ENCODE measurements around the gene MEIOSIN. TPM values are rescaled to one million over a fixed set of nuclear protein-coding genes. Genes with fewer than 3 reads are reported as not detected.
"Not testable (repeated sequence)": the region's sequence is repeated elsewhere in the genome, so short reads cannot be mapped to it uniquely, and the experiment has no call there.

The MEIOSIN gene
- total and polyA plus RNA-seq, 4 donors: not detected

GRCh38 chr19:45793178-45793564 is 59.9 kb downstream of the MEIOSIN start:
- Histone ChIP-seq H3K27ac (ENCODE audit: low read depth in 1 of 2, low read length in 1 of 2) (peak overlapping the region in 1 of 2 donors; percentile 42), H3K36me3 (ENCODE audit: control insufficient read depth in 4 of 4, insufficient read depth in 4 of 4, low read length in 4 of 4) (peaks cover 0 to 13% (median 4%) of the 10 kb centered on the region in 4 donors), H3K27me3 (ENCODE audit: control insufficient read depth in 3 of 3, insufficient read depth in 3 of 3, low read length in 2 of 3) (no peaks in the 10 kb centered on the region), H3K4me3 (no peak overlapping the region), H3K9me3 (ENCODE audit: control insufficient read depth in 4 of 4, insufficient read depth in 3 of 4, low read length in 3 of 4) (no peaks in the 10 kb centered on the region), H3K9ac (ENCODE audit: insufficient read depth in 1 of 2, low read length in 2 of 2) (peak overlapping the region; percentile 41 to 82), H3K4me1 (ENCODE audit: control insufficient read depth in 5 of 5, insufficient read depth in 5 of 5, low read length in 5 of 5) (peaks cover 0 to 16% (median 7%) of the 10 kb centered on the region in 5 donors)
- whole genome bisulfite sequencing, 2 donors: 42 to 52% methylated on average over 3 of the region's 3 CpGs
- ATAC-seq (ENCODE audit: insufficient read depth, low FRiP score): no peak
- no peak for DNase-seq
- TF ChIP-seq CTCF (IDR thresholded peaks at IDR 0.05; ENCODE audit: control extremely low read depth, extremely low read depth): no peak

GRCh38 chr19:45793876-45794275 is 60.6 kb downstream of the MEIOSIN start:
- WGBS, 2 donors: 37 to 49% methylated on average over 6 of the region's 6 CpGs
- Histone ChIP-seq H3K27me3 (ENCODE audit: control insufficient read depth in 3 of 3, insufficient read depth in 3 of 3, low read length in 2 of 3) (no peaks in the 10 kb centered on the region), H3K4me1 (ENCODE audit: control insufficient read depth in 5 of 5, insufficient read depth in 5 of 5, low read length in 5 of 5) (peaks cover 0 to 16% (median 7%) of the 10 kb centered on the region in 5 donors), H3K36me3 (ENCODE audit: control insufficient read depth in 4 of 4, insufficient read depth in 4 of 4, low read length in 4 of 4) (peaks cover 0 to 8% (median 2%) of the 10 kb centered on the region in 4 donors), H3K9me3 (ENCODE audit: control insufficient read depth in 4 of 4, insufficient read depth in 3 of 4, low read length in 3 of 4) (no peaks in the 10 kb centered on the region), H3K4me3 (no peak overlapping the region), H3K27ac (ENCODE audit: low read depth in 1 of 2, low read length in 1 of 2) (no peak overlapping the region), H3K9ac (ENCODE audit: insufficient read depth in 1 of 2, low read length in 2 of 2) (no peak overlapping the region)
- TF ChIP-seq CTCF (IDR thresholded peaks at IDR 0.05; ENCODE audit: control extremely low read depth, extremely low read depth): no peak
- no peak for ATAC-seq (ENCODE audit: insufficient read depth, low FRiP score)
- DNase-seq: no peak

- 79 to 88% methylated on average over 2 of the region's 2 CpGs for WGBS, 2 donors
- DNase-seq (no peak), ATAC-seq (ENCODE audit: insufficient read depth, low FRiP score) (no peak)
- no peaks in the 10 kb centered on the region for H3K27me3 ChIP-seq (ENCODE audit: control insufficient read depth in 3 of 3, insufficient read depth in 3 of 3, low read length in 2 of 3)
- no peak overlapping the region for H3K27ac ChIP-seq (ENCODE audit: low read depth in 1 of 2, low read length in 1 of 2)
- peaks cover 0 to 4% (median 0%) of the 10 kb centered on the region in 4 donors for H3K36me3 ChIP-seq (ENCODE audit: control insufficient read depth in 4 of 4, insufficient read depth in 4 of 4, low read length in 4 of 4)
- H3K4me1 ChIP-seq (ENCODE audit: control insufficient read depth in 5 of 5, insufficient read depth in 5 of 5, low read length in 5 of 5): peaks cover 0 to 16% (median 7%) of the 10 kb centered on the region in 5 donors
- H3K9ac ChIP-seq (ENCODE audit: insufficient read depth in 1 of 2, low read length in 2 of 2): no peak overlapping the region
- H3K4me3 ChIP-seq: no peak overlapping the region
- no peaks in the 10 kb centered on the region for H3K9me3 ChIP-seq (ENCODE audit: control insufficient read depth in 4 of 4, insufficient read depth in 3 of 4, low read length in 3 of 4)
- no peak for TF ChIP-seq CTCF (IDR thresholded peaks at IDR 0.05; ENCODE audit: control extremely low read depth, extremely low read depth)
Measured at GRCh38 chr19:45794627-45795026, 61.4 kb downstream of the MEIOSIN start.

- no peaks in the 10 kb centered on the region for H3K27me3 ChIP-seq (ENCODE audit: control insufficient read depth in 3 of 3, insufficient read depth in 3 of 3, low read length in 2 of 3)
- no peaks in the 10 kb centered on the region for H3K36me3 ChIP-seq (ENCODE audit: control insufficient read depth in 4 of 4, insufficient read depth in 4 of 4, low read length in 4 of 4)
- H3K9me3 ChIP-seq (ENCODE audit: control insufficient read depth in 4 of 4, insufficient read depth in 3 of 4, low read length in 3 of 4): no peaks in the 10 kb centered on the region
- TF ChIP-seq CTCF (IDR thresholded peaks at IDR 0.05; ENCODE audit: control extremely low read depth, extremely low read depth): peak; percentile 60
- 7 to 10% methylated on average over 10 of the region's 10 CpGs for WGBS, 2 donors
- H3K9ac ChIP-seq (ENCODE audit: insufficient read depth in 1 of 2, low read length in 2 of 2): no peak overlapping the region
- no peaks in the 10 kb centered on the region for H3K4me1 ChIP-seq (ENCODE audit: control insufficient read depth in 5 of 5, insufficient read depth in 5 of 5, low read length in 5 of 5)
- H3K4me3 ChIP-seq: no peak overlapping the region
- H3K27ac ChIP-seq (ENCODE audit: low read depth in 1 of 2, low read length in 1 of 2): no peak overlapping the region
- DNase-seq: peak; percentile 69 to 72 (median 70)
- ATAC-seq (ENCODE audit: insufficient read depth, low FRiP score): peak; percentile 82
Measured at GRCh38 chr19:45798995-45799517, 65.8 kb downstream of the MEIOSIN start.

GRCh38 chr19:45799541-45799940 is 66.3 kb downstream of the MEIOSIN start:
- H3K36me3 ChIP-seq (ENCODE audit: control insufficient read depth in 4 of 4, insufficient read depth in 4 of 4, low read length in 4 of 4); H3K4me3 ChIP-seq; H3K27me3 ChIP-seq (ENCODE audit: control insufficient read depth in 3 of 3, insufficient read depth in 3 of 3, low read length in 2 of 3); H3K9me3 ChIP-seq (ENCODE audit: control insufficient read depth in 4 of 4, insufficient read depth in 3 of 4, low read length in 3 of 4); DNase-seq; H3K27ac ChIP-seq (ENCODE audit: low read depth in 1 of 2, low read length in 1 of 2); H3K9ac ChIP-seq (ENCODE audit: insufficient read depth in 1 of 2, low read length in 2 of 2); ATAC-seq (ENCODE audit: insufficient read depth, low FRiP score); H3K4me1 ChIP-seq (ENCODE audit: control insufficient read depth in 5 of 5, insufficient read depth in 5 of 5, low read length in 5 of 5): not testable (repeated sequence)
- WGBS, 2 donors: 80 to 93% methylated on average over 5 of the region's 5 CpGs
